Calu3 (cell line): ENCODE measurements around the gene TOP3B. TPM values are rescaled to one million over a fixed set of nuclear protein-coding genes. Genes with fewer than 3 reads are reported as not detected.

Source experiments
- BruUV-seq: library from RNA; stranded (reverse); fragments of 400-500 nt; replicated peaks from 2 replicates; lab custom pipeline; 2021; lab: Mats Ljungman, UMichigan
- CTCF ChIA-PET: fragments of 300-600 bp; sonication (Branson Sonifier 250); formaldehyde crosslinking; loops from one replicate; lab custom pipeline; 2022; ENCODE audit warnings: antibody characterized with exemption; lab: Charles Lee
- DNase-seq: peaks from one replicate; pipeline ENCODE4 v3.0.0; 2022
- H3K27ac Mint-ChIP-seq: one replicate; pipeline ENCODE4 v1.8.0; 2022; ENCODE audit warnings: mixed read lengths; ENCODE audit not compliant: unreplicated experiment
- H3K27me3 Mint-ChIP-seq: one replicate; pipeline ENCODE4 v1.8.0; 2022; ENCODE audit warnings: mixed read lengths; ENCODE audit not compliant: unreplicated experiment
- H3K36me3 Mint-ChIP-seq: one replicate; pipeline ENCODE4 v1.8.0; 2022; ENCODE audit warnings: mild to moderate bottlenecking, moderate library complexity, mixed read lengths; ENCODE audit not compliant: insufficient read depth, unreplicated experiment
- H3K4me1 Mint-ChIP-seq: one replicate; pipeline ENCODE4 v1.8.0; 2022; ENCODE audit warnings: mild to moderate bottlenecking, low read depth, mixed read lengths; ENCODE audit not compliant: unreplicated experiment
- H3K4me3 Mint-ChIP-seq: one replicate; pipeline ENCODE4 v1.8.0; 2022; ENCODE audit warnings: mild to moderate bottlenecking, low read depth, moderate library complexity, mixed read lengths; ENCODE audit not compliant: unreplicated experiment
- H3K9me3 Mint-ChIP-seq: one replicate; pipeline ENCODE4 v1.8.0; 2022; ENCODE audit warnings: low read depth, mixed read lengths; ENCODE audit not compliant: unreplicated experiment
- intact Hi-C: fragments of 100-400 bp; cut with micrococcal nuclease; formaldehyde crosslinking; loops from one replicate; pipeline ENCODE4 v1.10.0; 2022; ENCODE audit not compliant: unreplicated experiment
- total RNA-seq: library from RNA; stranded (reverse); gene quantifications from 2 replicates; pipeline ENCODE4 v1.2.3, GENCODE V29; 2022
- TF ChIP-seq, protein P1 (sequence below): fragments of 200-600 bp; IDR thresholded peaks from one replicate; pipeline ENCODE4 v1.8.0; 2022; ENCODE audit warnings: antibody characterized with exemption; ENCODE audit not compliant: unreplicated experiment

Gene TOP3B
- total RNA-seq, 1 experiment from 2014 or later = 45.1 TPM

DNA sequence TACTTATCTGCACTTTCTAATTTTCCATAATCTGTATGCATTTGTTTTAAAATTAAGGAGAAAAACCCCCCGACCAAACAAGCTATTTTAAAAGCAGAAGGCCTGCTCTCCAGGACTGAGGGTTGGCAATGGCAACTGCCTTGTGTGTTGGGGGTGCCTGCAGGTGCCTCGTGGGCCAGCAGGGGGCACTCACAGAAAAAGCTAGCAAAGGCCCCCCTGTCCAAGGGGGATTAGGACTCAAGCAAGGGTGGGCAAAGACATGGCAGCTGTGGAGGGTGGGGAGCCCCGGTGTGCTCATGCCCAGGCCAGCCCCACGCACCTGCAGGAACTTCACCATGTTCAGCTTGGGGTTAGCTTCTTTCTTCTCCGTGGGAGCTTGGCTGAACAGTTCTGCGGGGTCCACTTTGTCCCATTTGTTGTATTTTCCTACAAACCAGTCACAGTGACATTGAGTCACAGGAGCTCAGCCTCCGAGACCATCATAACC, 10.3 kb downstream of the TOP3B start:
- TF ChIP-seq, protein P1, sequence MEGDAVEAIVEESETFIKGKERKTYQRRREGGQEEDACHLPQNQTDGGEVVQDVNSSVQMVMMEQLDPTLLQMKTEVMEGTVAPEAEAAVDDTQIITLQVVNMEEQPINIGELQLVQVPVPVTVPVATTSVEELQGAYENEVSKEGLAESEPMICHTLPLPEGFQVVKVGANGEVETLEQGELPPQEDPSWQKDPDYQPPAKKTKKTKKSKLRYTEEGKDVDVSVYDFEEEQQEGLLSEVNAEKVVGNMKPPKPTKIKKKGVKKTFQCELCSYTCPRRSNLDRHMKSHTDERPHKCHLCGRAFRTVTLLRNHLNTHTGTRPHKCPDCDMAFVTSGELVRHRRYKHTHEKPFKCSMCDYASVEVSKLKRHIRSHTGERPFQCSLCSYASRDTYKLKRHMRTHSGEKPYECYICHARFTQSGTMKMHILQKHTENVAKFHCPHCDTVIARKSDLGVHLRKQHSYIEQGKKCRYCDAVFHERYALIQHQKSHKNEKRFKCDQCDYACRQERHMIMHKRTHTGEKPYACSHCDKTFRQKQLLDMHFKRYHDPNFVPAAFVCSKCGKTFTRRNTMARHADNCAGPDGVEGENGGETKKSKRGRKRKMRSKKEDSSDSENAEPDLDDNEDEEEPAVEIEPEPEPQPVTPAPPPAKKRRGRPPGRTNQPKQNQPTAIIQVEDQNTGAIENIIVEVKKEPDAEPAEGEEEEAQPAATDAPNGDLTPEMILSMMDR = peak; percentile 92
- Mint-ChIP-seq H3K36me3 (peaks cover 29% of the 10 kb centered on the region), H3K4me3 (no peak overlapping the region), H3K27me3 (no peaks in the 10 kb centered on the region), H3K27ac (no peak overlapping the region), H3K9me3 (no peaks in the 10 kb centered on the region), H3K4me1 (no peaks in the 10 kb centered on the region)
- intact Hi-C loops = no loop called here
- DNase-seq = peak; percentile 65
- CTCF ChIA-PET = interaction anchor here (1.0 to 1.9 kb wide), 4 partner anchors 9 to 89 kb away, joined by 3 to 6 read pairs (median 4); partner anchors contain the start of gene TOP3B
- no TSS peak for BruUV-seq

DNA sequence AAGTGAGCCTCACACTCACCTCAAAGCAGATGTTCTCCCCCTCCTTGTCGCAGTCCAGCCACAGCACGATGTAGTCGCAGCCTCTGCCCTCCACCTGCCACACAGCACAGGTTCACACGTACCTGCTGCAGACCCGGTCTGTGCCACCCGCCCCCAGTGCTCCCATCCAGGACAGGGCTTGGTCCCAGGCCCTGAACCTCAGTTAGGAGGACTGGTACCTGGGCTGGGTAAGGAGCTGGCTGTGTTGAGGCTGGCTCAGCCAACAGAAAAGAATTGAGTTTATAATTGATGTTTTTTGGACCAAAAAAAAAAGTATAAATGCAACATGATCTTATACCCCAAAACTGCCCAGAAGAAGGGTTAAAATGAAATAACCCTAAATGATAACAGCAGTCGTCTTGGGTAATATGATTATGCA, 10.7 kb downstream of the TOP3B start:
- Mint-ChIP-seq H3K4me1 (no peaks in the 10 kb centered on the region), H3K27ac (no peak overlapping the region), H3K4me3 (no peak overlapping the region), H3K27me3 (no peaks in the 10 kb centered on the region), H3K36me3 (peaks cover 33% of the 10 kb centered on the region), H3K9me3 (no peaks in the 10 kb centered on the region)
- DNase-seq = no peak
- CTCF ChIA-PET = interaction anchor here (1.0 to 1.9 kb wide), 3 partner anchors 9 to 34 kb away, joined by 3 to 6 read pairs (median 4); partner anchors contain the start of gene TOP3B
- BruUV-seq = no TSS peak
- TF ChIP-seq, protein P1 = no peak
- intact Hi-C loops = no loop called here

GRCh38 chr22:21970800-21971617, 11.6 kb downstream of the TOP3B start:
- no TSS peak for BruUV-seq
- no peak overlapping the region for H3K27ac Mint-ChIP-seq
- intact Hi-C loops = no loop called here
- CTCF ChIA-PET = interaction anchor here (1.9 kb wide), 1 partner anchor 33 kb away, joined by 4 read pairs; no protein-coding TSS in a partner anchor
- no peaks in the 10 kb centered on the region for H3K4me1 Mint-ChIP-seq
- TF ChIP-seq, protein P1 = no peak
- peaks cover 33% of the 10 kb centered on the region for H3K36me3 Mint-ChIP-seq
- H3K4me3 Mint-ChIP-seq = no peak overlapping the region
- no peak for DNase-seq
- H3K27me3 Mint-ChIP-seq = no peaks in the 10 kb centered on the region
- no peaks in the 10 kb centered on the region for H3K9me3 Mint-ChIP-seq

DNA sequence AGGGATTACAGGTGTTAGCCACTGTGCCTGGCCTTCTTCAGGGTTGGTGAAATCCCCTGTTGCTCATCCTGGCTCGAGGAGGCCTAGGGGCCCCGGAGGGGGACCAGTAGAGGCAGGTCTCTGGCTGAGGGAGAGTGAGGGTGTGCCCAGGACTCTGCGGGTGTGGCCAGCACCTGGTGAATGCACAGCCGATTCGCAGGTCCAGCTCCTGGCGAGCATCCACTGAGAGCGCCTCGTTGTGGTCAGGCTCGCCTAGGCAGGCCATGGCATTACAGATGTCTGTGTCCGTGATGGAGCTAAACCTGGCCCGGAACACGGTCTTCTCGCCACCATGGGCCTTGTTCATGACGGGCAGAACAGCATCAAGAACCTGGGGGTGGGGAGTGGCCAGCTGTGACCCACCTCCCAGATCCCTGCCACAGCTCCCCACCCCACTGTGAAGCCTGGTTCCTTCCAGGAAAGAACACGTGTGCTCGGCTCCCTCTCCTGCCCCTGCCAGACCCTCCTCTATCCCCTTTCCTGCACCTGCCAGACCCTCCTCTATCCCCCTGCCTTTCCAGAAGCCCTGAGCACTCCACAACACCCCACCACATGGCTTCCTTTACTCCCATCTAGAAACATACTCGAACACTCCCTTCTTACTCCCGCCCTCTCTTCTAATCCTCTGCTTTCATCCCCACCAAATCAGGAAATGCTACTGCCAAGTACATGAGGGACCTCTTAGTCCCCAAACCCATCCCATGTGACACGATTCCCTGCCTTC, 12.4 kb downstream of the TOP3B start:
- no peak for DNase-seq
- Mint-ChIP-seq H3K4me1 (no peaks in the 10 kb centered on the region), H3K9me3 (no peaks in the 10 kb centered on the region), H3K27ac (no peak overlapping the region), H3K36me3 (peaks cover 33% of the 10 kb centered on the region), H3K27me3 (no peaks in the 10 kb centered on the region), H3K4me3 (no peak overlapping the region)
- no TSS peak for BruUV-seq
- TF ChIP-seq, protein P1 = no peak
- intact Hi-C loops = no loop called here
- CTCF ChIA-PET = interaction anchor here (0.7 kb wide), 1 partner anchor 17 kb away, joined by 3 read pairs; the partner anchor contains the start of gene PPM1F
